Panc1 (cell line): ENCODE data around the gene PIK3IP1.

Source experiments
- CTCF ChIP-seq: fragments of 450-650 bp; IDR thresholded peaks from 2 replicates; pipeline ENCODE4 v1.5.1; 2017; ENCODE audit warnings: mild to moderate bottlenecking
- POLR2AphosphoS5 ChIP-seq: IDR thresholded peaks from 2 replicates; pipeline ENCODE4 v1.6.1; 2012; ENCODE audit warnings: mild to moderate bottlenecking, low read depth, low read length, moderate library complexity
- REST ChIP-seq, 2 experiments: IDR thresholded peaks; 2 replicates each; pipeline ENCODE4 v1.6.1; 2011 to 2012; ENCODE audit warnings: low read depth in 2 of 2, control low read depth in 1 of 2, low read length in 1 of 2, mild to moderate bottlenecking in 1 of 2, moderate library complexity in 1 of 2; ENCODE audit not compliant: insufficient read depth in 1 of 2
- TCF7L2 ChIP-seq: IDR thresholded peaks from 2 replicates; pipeline ENCODE4 v1.6.1; 2011; ENCODE audit warnings: mild to moderate bottlenecking, low read depth, low read length, inconsistent platforms

GRCh38 chr22:31291481-31292235 is 630 bp downstream of the PIK3IP1 start:
- TF ChIP-seq REST (IDR thresholded peaks at IDR 0.05; ENCODE audit: insufficient read depth in 1 of 2, low read depth in 2 of 2, low read length in 1 of 2) (no peak), POLR2AphosphoS5 (no peak), CTCF (no peak), TCF7L2 (no peak)
